Measurements from ENCODE around the gene PIGA.
"Not testable (repeated sequence)": the region's sequence is repeated elsewhere in the genome, so short reads cannot be mapped to it uniquely, and the experiment has no call there.

The PIGA gene

DNA sequence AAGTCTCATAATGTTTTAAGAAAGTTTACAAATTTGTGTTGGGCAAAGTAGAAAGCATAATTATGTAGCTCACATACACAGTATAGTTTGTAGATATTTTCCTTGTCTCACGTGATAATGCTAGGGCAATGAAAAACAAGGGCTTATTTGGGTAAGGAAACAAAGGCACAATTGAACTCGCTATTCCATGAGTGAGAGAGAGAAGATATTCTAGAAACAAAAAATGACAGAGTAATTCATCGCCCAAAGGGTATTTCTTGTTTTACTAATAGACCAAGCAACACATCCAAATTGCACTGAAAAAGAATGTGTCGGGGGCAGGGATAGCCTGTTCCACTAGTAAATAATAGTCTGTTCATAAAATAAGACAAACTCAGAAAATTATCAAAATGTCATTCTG lies 16.2 kb downstream of the PIGA start:
- H3K9ac ChIP-seq = no peak overlapping the region
- no peaks in the 10 kb centered on the region for H3K27me3 ChIP-seq (ENCODE audit: control insufficient read depth, insufficient read depth, low read length)
- H2AFZ ChIP-seq = no peak overlapping the region
- TF ChIP-seq, protein P1, sequence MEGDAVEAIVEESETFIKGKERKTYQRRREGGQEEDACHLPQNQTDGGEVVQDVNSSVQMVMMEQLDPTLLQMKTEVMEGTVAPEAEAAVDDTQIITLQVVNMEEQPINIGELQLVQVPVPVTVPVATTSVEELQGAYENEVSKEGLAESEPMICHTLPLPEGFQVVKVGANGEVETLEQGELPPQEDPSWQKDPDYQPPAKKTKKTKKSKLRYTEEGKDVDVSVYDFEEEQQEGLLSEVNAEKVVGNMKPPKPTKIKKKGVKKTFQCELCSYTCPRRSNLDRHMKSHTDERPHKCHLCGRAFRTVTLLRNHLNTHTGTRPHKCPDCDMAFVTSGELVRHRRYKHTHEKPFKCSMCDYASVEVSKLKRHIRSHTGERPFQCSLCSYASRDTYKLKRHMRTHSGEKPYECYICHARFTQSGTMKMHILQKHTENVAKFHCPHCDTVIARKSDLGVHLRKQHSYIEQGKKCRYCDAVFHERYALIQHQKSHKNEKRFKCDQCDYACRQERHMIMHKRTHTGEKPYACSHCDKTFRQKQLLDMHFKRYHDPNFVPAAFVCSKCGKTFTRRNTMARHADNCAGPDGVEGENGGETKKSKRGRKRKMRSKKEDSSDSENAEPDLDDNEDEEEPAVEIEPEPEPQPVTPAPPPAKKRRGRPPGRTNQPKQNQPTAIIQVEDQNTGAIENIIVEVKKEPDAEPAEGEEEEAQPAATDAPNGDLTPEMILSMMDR (IDR thresholded peaks at IDR 0.05) = no peak
- H3K4me1 ChIP-seq = no peaks in the 10 kb centered on the region
- no peaks in the 10 kb centered on the region for H3K36me3 ChIP-seq (ENCODE audit: control insufficient read depth, insufficient read depth, low read length)
- H3K27ac ChIP-seq = no peak overlapping the region
- H3K4me2 ChIP-seq (ENCODE audit: low read length) = no peak overlapping the region
- H3K79me2 ChIP-seq = no peaks in the 10 kb centered on the region
- H3K4me3 ChIP-seq (ENCODE audit: low read depth, low read length) = no peak overlapping the region
- H3K9me3 ChIP-seq (ENCODE audit: control insufficient read depth, low read length) = no peaks in the 10 kb centered on the region

DNA sequence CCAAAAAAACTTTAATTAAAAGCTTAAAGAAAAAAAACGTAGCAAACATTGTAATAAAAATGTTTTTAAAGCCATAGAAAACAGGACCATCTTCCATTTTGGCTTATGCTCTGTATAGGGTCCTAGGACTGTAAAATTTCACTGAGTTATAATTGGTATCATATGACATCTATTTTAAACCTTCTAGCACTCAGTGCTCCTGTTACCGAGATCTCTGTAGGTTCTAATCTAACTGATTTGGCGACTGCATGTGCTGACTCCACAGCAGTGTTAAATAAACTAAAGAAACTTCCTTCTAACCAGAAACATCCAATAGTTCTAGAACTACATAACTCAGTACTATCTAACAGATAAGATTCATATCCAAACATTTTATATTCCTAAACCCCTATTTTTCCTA lies 19.8 kb downstream of the PIGA start, which contains the start of gene ASB11:
ASB11 (minus strand) TSS at position 132 of the 400 bp plus-strand sequence; CDS start at position 97, 35 bp downstream.
- no peak within 1 kb of the TSS for H3K4me3 ChIP-seq (ENCODE audit: low read depth, low read length)
- no peak within 1 kb of the TSS for H2AFZ ChIP-seq
- H3K27me3 ChIP-seq (ENCODE audit: control insufficient read depth, insufficient read depth, low read length) = no peaks in the 10 kb centered on the region
- H3K9me3 ChIP-seq (ENCODE audit: control insufficient read depth, low read length) = no peaks in the 10 kb centered on the region
- H3K4me1 ChIP-seq = no peaks in the 10 kb centered on the region
- no peaks in the 10 kb centered on the region for H3K36me3 ChIP-seq (ENCODE audit: control insufficient read depth, insufficient read depth, low read length)
- H3K79me2 ChIP-seq = no peaks in the 10 kb centered on the region
- no peak within 1 kb of the TSS for H3K9ac ChIP-seq
- H3K4me2 ChIP-seq (ENCODE audit: low read length) = no peak within 1 kb of the TSS
- TF ChIP-seq, protein P1 (IDR thresholded peaks at IDR 0.05) = no peak
- no peak within 1 kb of the TSS for H3K27ac ChIP-seq

- no peaks in the 10 kb centered on the region for H3K36me3 ChIP-seq (ENCODE audit: control insufficient read depth, insufficient read depth, low read length)
- H3K9ac ChIP-seq = no peak overlapping the region
- H3K4me1 ChIP-seq = no peaks in the 10 kb centered on the region
These were observed 20.9 kb downstream of the PIGA start for GRCh38 chrX:15314472-15314871.

DNA sequence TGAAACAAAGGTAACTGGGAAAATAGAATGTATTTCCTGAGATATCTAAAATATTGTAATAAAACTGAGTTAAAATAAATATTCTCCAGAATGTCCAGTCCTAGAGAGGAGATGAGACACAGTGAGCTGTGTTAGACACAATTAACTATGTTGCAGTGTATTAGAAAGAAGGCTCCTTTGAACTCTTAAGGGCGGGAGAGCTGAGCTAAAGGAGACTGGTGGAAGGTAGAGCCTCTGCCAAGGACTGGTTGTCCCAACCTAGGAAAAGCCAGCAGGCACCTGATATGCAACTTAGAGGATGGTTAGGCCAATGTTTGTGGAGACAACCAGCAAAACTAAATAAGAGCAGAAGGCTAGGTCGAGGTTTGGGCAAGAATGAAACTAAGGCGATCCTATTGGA lies 24.2 kb downstream of the PIGA start:
- Histone ChIP-seq H3K27ac (no peak overlapping the region), H3K79me2 (no peaks in the 10 kb centered on the region), H3K4me1 (no peaks in the 10 kb centered on the region), H3K4me3 (ENCODE audit: low read depth, low read length) (no peak overlapping the region), H3K36me3 (ENCODE audit: control insufficient read depth, insufficient read depth, low read length) (no peaks in the 10 kb centered on the region), H3K4me2 (ENCODE audit: low read length) (no peak overlapping the region), H3K9me3 (ENCODE audit: control insufficient read depth, low read length) (no peaks in the 10 kb centered on the region), H3K9ac (no peak overlapping the region), H2AFZ (no peak overlapping the region), H3K27me3 (ENCODE audit: control insufficient read depth, insufficient read depth, low read length) (no peaks in the 10 kb centered on the region)
- TF ChIP-seq, protein P1 (IDR thresholded peaks at IDR 0.05) = no peak

More at GRCh38 chrX:15314472-15314871, 20.9 kb downstream of the PIGA start:
- no peak overlapping the region for H3K4me3 ChIP-seq (ENCODE audit: low read depth, low read length)
- no peak overlapping the region for H3K4me2 ChIP-seq (ENCODE audit: low read length)
- no peak overlapping the region for H3K27ac ChIP-seq
- H2AFZ ChIP-seq = no peak overlapping the region
- no peaks in the 10 kb centered on the region for H3K27me3 ChIP-seq (ENCODE audit: control insufficient read depth, insufficient read depth, low read length)
- H3K79me2 ChIP-seq = no peaks in the 10 kb centered on the region
- no peaks in the 10 kb centered on the region for H3K9me3 ChIP-seq (ENCODE audit: control insufficient read depth, low read length)
- TF ChIP-seq, protein P1 (IDR thresholded peaks at IDR 0.05) = no peak

- no peaks in the 10 kb centered on the region for H3K9me3 ChIP-seq (ENCODE audit: control insufficient read depth, low read length)
- no peaks in the 10 kb centered on the region for H3K79me2 ChIP-seq
- no peak overlapping the region for H2AFZ ChIP-seq
- peak overlapping the region; percentile 16 for H3K27ac ChIP-seq
- TF ChIP-seq, protein P1 (IDR thresholded peaks at IDR 0.05) = no peak
- no peak overlapping the region for H3K4me2 ChIP-seq (ENCODE audit: low read length)
- no peak overlapping the region for H3K9ac ChIP-seq
- H3K4me1 ChIP-seq = no peaks in the 10 kb centered on the region
- no peaks in the 10 kb centered on the region for H3K27me3 ChIP-seq (ENCODE audit: control insufficient read depth, insufficient read depth, low read length)
- H3K36me3 ChIP-seq (ENCODE audit: control insufficient read depth, insufficient read depth, low read length) = no peaks in the 10 kb centered on the region
- no peak overlapping the region for H3K4me3 ChIP-seq (ENCODE audit: low read depth, low read length)
These were observed 25.2 kb downstream of the PIGA start for GRCh38 chrX:15310117-15310516.

DNA sequence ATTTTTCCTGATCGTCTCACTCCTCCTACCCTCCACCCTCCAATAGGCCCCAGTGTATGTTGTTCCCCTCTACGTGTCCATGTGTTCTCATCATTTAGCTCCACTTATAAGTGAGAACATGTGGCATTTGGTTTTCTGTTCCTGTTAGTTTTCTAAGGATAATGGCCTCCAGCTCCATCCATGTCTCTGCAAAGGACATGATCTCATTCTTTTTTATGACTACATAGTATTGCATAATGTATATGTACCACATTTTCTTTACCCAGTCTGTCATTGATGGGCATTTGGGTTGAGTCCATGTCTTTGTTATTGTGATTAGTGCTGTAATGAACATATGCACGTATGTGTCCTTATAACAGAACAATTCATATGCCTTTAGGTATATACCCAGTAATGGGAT lies 29.4 kb downstream of the PIGA start:
- H3K4me2 ChIP-seq (ENCODE audit: low read length); H3K4me3 ChIP-seq (ENCODE audit: low read depth, low read length); H3K4me1 ChIP-seq; H3K79me2 ChIP-seq; H3K27ac ChIP-seq; H3K9ac ChIP-seq; H3K9me3 ChIP-seq (ENCODE audit: control insufficient read depth, low read length); H3K27me3 ChIP-seq (ENCODE audit: control insufficient read depth, insufficient read depth, low read length); H3K36me3 ChIP-seq (ENCODE audit: control insufficient read depth, insufficient read depth, low read length); H2AFZ ChIP-seq: not testable (repeated sequence)
